WERI-Rb-1 (cell line): ENCODE results near the gene ANKRD49.

Experiments used
- DNase-seq: peaks from one replicate; pipeline ENCODE4 v3.0.0-alpha.2; 2020
- H3K27ac ChIP-seq: fragments of 250-450 bp; sonication (Bioruptor Pico); 2 replicates; pipeline ENCODE4 v1.5.1; 2020; ENCODE audit warnings: mild to moderate bottlenecking, moderate library complexity
- H3K27me3 ChIP-seq: fragments of 250-450 bp; sonication (Bioruptor Pico); 2 replicates; pipeline ENCODE4 v1.5.1; 2021; ENCODE audit warnings: mild to moderate bottlenecking, low read depth, moderate library complexity; ENCODE audit not compliant: insufficient read depth, severe bottlenecking
- H3K36me3 ChIP-seq: fragments of 250-450 bp; sonication (Bioruptor Pico); 2 replicates; pipeline ENCODE4 v1.5.1; 2020; ENCODE audit warnings: mild to moderate bottlenecking, moderate library complexity
- H3K4me3 ChIP-seq: 2 replicates; pipeline ENCODE4 v1.5.1; 2011; ENCODE audit warnings: low read depth, mild to moderate bottlenecking, control low read depth, low read length
- H3K9me3 ChIP-seq: fragments of 250-450 bp; sonication (Bioruptor Pico); 2 replicates; pipeline ENCODE4 v1.5.1; 2021; ENCODE audit warnings: mild to moderate bottlenecking, moderate library complexity; ENCODE audit not compliant: severe bottlenecking
- CTCF ChIP-seq: IDR thresholded peaks from 2 replicates; pipeline ENCODE4 v1.5.1; 2011; ENCODE audit warnings: low read depth, mild to moderate bottlenecking, control low read depth, inconsistent platforms, low read length

ANKRD49 gene

GRCh38 chr11:94450048-94450447, 43.7 kb upstream of the ANKRD49 start:
- H3K36me3 ChIP-seq: peaks cover 19% of the 10 kb centered on the region
- DNase-seq: no peak
- H3K9me3 ChIP-seq: no peaks in the 10 kb centered on the region
- no peaks in the 10 kb centered on the region for H3K27me3 ChIP-seq
- TF ChIP-seq CTCF: no peak
- no peak overlapping the region for H3K27ac ChIP-seq
- no peak overlapping the region for H3K4me3 ChIP-seq

GRCh38 chr11:94452988-94453387, 40.8 kb upstream of the ANKRD49 start:
- no peak for TF ChIP-seq CTCF
- no peak overlapping the region for H3K27ac ChIP-seq
- no peaks in the 10 kb centered on the region for H3K27me3 ChIP-seq
- no peaks in the 10 kb centered on the region for H3K9me3 ChIP-seq
- H3K4me3 ChIP-seq: no peak overlapping the region
- H3K36me3 ChIP-seq: peaks cover 9% of the 10 kb centered on the region
- DNase-seq: no peak

GRCh38 chr11:94454301-94454700, 39.5 kb upstream of the ANKRD49 start:
- peaks cover 13% of the 10 kb centered on the region for H3K36me3 ChIP-seq
- H3K9me3 ChIP-seq: no peaks in the 10 kb centered on the region
- TF ChIP-seq CTCF: no peak
- no peak for DNase-seq
- no peak overlapping the region for H3K4me3 ChIP-seq
- H3K27me3 ChIP-seq: no peaks in the 10 kb centered on the region
- H3K27ac ChIP-seq: no peak overlapping the region

- TF ChIP-seq CTCF: no peak
- peaks cover 26% of the 10 kb centered on the region for H3K36me3 ChIP-seq
- no peak for DNase-seq
- no peaks in the 10 kb centered on the region for H3K27me3 ChIP-seq
- H3K4me3 ChIP-seq: no peak overlapping the region
- H3K9me3 ChIP-seq: no peaks in the 10 kb centered on the region
- H3K27ac ChIP-seq: no peak overlapping the region
These were observed 37.9 kb upstream of the ANKRD49 start for GRCh38 chr11:94455861-94456260.

- Histone ChIP-seq H3K4me3 (no peak overlapping the region), H3K27ac (no peak overlapping the region), H3K9me3 (no peaks in the 10 kb centered on the region), H3K27me3 (no peaks in the 10 kb centered on the region), H3K36me3 (peaks cover 34% of the 10 kb centered on the region)
- TF ChIP-seq CTCF: no peak
- DNase-seq: no peak
These were observed 36.4 kb upstream of the ANKRD49 start for GRCh38 chr11:94457118-94458029.

- Histone ChIP-seq H3K9me3 (no peaks in the 10 kb centered on the region), H3K27ac (no peak overlapping the region)
- no peak for DNase-seq
These were observed 34.2 kb upstream of the ANKRD49 start for GRCh38 chr11:94459576-94459975.

More at GRCh38 chr11:94459576-94459975, 34.2 kb upstream of the ANKRD49 start:
- H3K4me3 ChIP-seq: no peak overlapping the region
- H3K27me3 ChIP-seq: no peaks in the 10 kb centered on the region
- peaks cover 40% of the 10 kb centered on the region for H3K36me3 ChIP-seq
- no peak for TF ChIP-seq CTCF
